ENCODE measurements around the gene LPAR3. TPM values are rescaled to one million over a fixed set of nuclear protein-coding genes. Genes with fewer than 3 reads are reported as not detected.
A peak's percentile ranks its signal among the peaks of the same experiment; 100 is the strongest.

LPAR3 gene
- total and polyA plus RNA-seq, 2 experiments from 2014 or later = 0.32 TPM; not detected in 1

GRCh38 chr1:84887261-84887934 lies 5.6 kb downstream of the LPAR3 start:
- Histone ChIP-seq H3K27me3 (replicated peaks; ENCODE audit: insufficient read depth) (no peaks in the 10 kb centered on the region), H3F3A (ENCODE audit: insufficient read depth) (peaks cover 16% of the 10 kb centered on the region; the same call in 1 of the 2 replicates), H3K79me2 (ENCODE audit: insufficient read depth) (no peaks in the 10 kb centered on the region), H3K27ac (no peak overlapping the region), H3K36me3 (ENCODE audit: low read depth) (no peaks in the 10 kb centered on the region), H3K4me3 (no peak overlapping the region), H3K9me2 (ENCODE audit: insufficient read depth) (no peaks in the 10 kb centered on the region), H4K20me1 (ENCODE audit: insufficient read depth) (no peaks in the 10 kb centered on the region), H3K4me1 (ENCODE audit: insufficient read depth) (peaks cover 30% of the 10 kb centered on the region), H3K9ac (no peak overlapping the region), H3K4me2 (ENCODE audit: unreplicated experiment) (no peak overlapping the region), H2AFZ (no peak overlapping the region), H3K9me3 (ENCODE audit: low read depth) (no peaks in the 10 kb centered on the region)
- TF ChIP-seq EZH2phosphoT487 (IDR thresholded peaks at IDR 0.05; ENCODE audit: insufficient read depth, low read depth) = no peak
- no peak for TF ChIP-seq EZH2 (IDR thresholded peaks at IDR 0.05; ENCODE audit: insufficient read depth, poor library complexity, severe bottlenecking)
- 88 to 92% methylated on average over 4 of the region's 4 CpGs for WGBS, 2 experiments (ENCODE audit: low coverage in 1 of 2, low lambda C conversion rate in 2 of 2, missing lambda C conversion rate in 2 of 2)
- in situ Hi-C loops (cut with MboI) = no loop called here
- peak; percentile 90 for DNase-seq

GRCh38 chr1:84885469-84885868 lies 7.5 kb downstream of the LPAR3 start:
- no peak overlapping the region for H2AFZ ChIP-seq
- H4K20me1 ChIP-seq (ENCODE audit: insufficient read depth) = no peaks in the 10 kb centered on the region
- no peak for TF ChIP-seq EZH2phosphoT487 (IDR thresholded peaks at IDR 0.05; ENCODE audit: insufficient read depth, low read depth)
- TF ChIP-seq EZH2 (IDR thresholded peaks at IDR 0.05; ENCODE audit: insufficient read depth, poor library complexity, severe bottlenecking) = no peak
- in situ Hi-C loops (cut with MboI) = no loop called here
- no peak overlapping the region for H3K9ac ChIP-seq
- H3K9me3 ChIP-seq (ENCODE audit: low read depth) = no peaks in the 10 kb centered on the region
- no peaks in the 10 kb centered on the region for H3K27me3 ChIP-seq (replicated peaks; ENCODE audit: insufficient read depth)
- H3F3A ChIP-seq (ENCODE audit: insufficient read depth) = peaks cover 16% of the 10 kb centered on the region; the same call in 1 of the 2 replicates
- no peak overlapping the region for H3K4me3 ChIP-seq
- H3K27ac ChIP-seq = no peak overlapping the region
- H3K36me3 ChIP-seq (ENCODE audit: low read depth) = no peaks in the 10 kb centered on the region
- DNase-seq = no peak
- no peaks in the 10 kb centered on the region for H3K79me2 ChIP-seq (ENCODE audit: insufficient read depth)
- no peaks in the 10 kb centered on the region for H3K9me2 ChIP-seq (ENCODE audit: insufficient read depth)
- no peak overlapping the region for H3K4me2 ChIP-seq (ENCODE audit: unreplicated experiment)
- WGBS, 2 experiments (ENCODE audit: low coverage in 1 of 2, low lambda C conversion rate in 2 of 2, missing lambda C conversion rate in 2 of 2) = 61 to 62% methylated on average over 2 of the region's 2 CpGs
- peaks cover 30% of the 10 kb centered on the region for H3K4me1 ChIP-seq (ENCODE audit: insufficient read depth)

- H3K27me3 ChIP-seq (replicated peaks; ENCODE audit: insufficient read depth) = no peaks in the 10 kb centered on the region
- peak; percentile 46 for DNase-seq
- TF ChIP-seq EZH2phosphoT487 (IDR thresholded peaks at IDR 0.05; ENCODE audit: insufficient read depth, low read depth) (no peak), EZH2 (IDR thresholded peaks at IDR 0.05; ENCODE audit: insufficient read depth, poor library complexity, severe bottlenecking) (no peak)
- no peaks in the 10 kb centered on the region for H3K79me2 ChIP-seq (ENCODE audit: insufficient read depth)
- H3K4me1 ChIP-seq (ENCODE audit: insufficient read depth) = peaks cover 30% of the 10 kb centered on the region
- H3K4me2 ChIP-seq (ENCODE audit: unreplicated experiment) = no peak overlapping the region
- peaks cover 16% of the 10 kb centered on the region; the same call in 1 of the 2 replicates for H3F3A ChIP-seq (ENCODE audit: insufficient read depth)
- 60 to 67% methylated on average over 6 to 7 of the region's 7 CpGs for WGBS, 2 experiments (ENCODE audit: low coverage in 1 of 2, low lambda C conversion rate in 2 of 2, missing lambda C conversion rate in 2 of 2)
- in situ Hi-C loops (cut with MboI) = no loop called here
- H3K9me2 ChIP-seq (ENCODE audit: insufficient read depth) = no peaks in the 10 kb centered on the region
- H2AFZ ChIP-seq = no peak overlapping the region
- no peaks in the 10 kb centered on the region for H4K20me1 ChIP-seq (ENCODE audit: insufficient read depth)
- no peaks in the 10 kb centered on the region for H3K36me3 ChIP-seq (ENCODE audit: low read depth)
- no peak overlapping the region for H3K9ac ChIP-seq
- no peaks in the 10 kb centered on the region for H3K9me3 ChIP-seq (ENCODE audit: low read depth)
- H3K4me3 ChIP-seq = no peak overlapping the region
- H3K27ac ChIP-seq = no peak overlapping the region
Measured at GRCh38 chr1:84884671-84885389, 8.2 kb downstream of the LPAR3 start.

- Histone ChIP-seq H3K4me3 (no peak overlapping the region), H3K79me2 (ENCODE audit: insufficient read depth) (no peaks in the 10 kb centered on the region), H3K4me2 (ENCODE audit: unreplicated experiment) (peak overlapping the region; percentile 13)
Measured at GRCh38 chr1:84883286-84883685, 9.7 kb downstream of the LPAR3 start.

More at GRCh38 chr1:84883286-84883685, 9.7 kb downstream of the LPAR3 start:
- no peaks in the 10 kb centered on the region for H3K27me3 ChIP-seq (replicated peaks; ENCODE audit: insufficient read depth)
- H3K9me2 ChIP-seq (ENCODE audit: insufficient read depth) = no peaks in the 10 kb centered on the region
- peaks cover 30% of the 10 kb centered on the region for H3K4me1 ChIP-seq (ENCODE audit: insufficient read depth)
- no peaks in the 10 kb centered on the region for H3K9me3 ChIP-seq (ENCODE audit: low read depth)
- no peaks in the 10 kb centered on the region for H4K20me1 ChIP-seq (ENCODE audit: insufficient read depth)
- no peaks in the 10 kb centered on the region for H3K36me3 ChIP-seq (ENCODE audit: low read depth)
- in situ Hi-C loops (cut with MboI) = no loop called here
- TF ChIP-seq EZH2 (IDR thresholded peaks at IDR 0.05; ENCODE audit: insufficient read depth, poor library complexity, severe bottlenecking) (no peak), EZH2phosphoT487 (IDR thresholded peaks at IDR 0.05; ENCODE audit: insufficient read depth, low read depth) (no peak)
- H3F3A ChIP-seq (ENCODE audit: insufficient read depth) = peaks cover 16% of the 10 kb centered on the region; the same call in 1 of the 2 replicates
- H2AFZ ChIP-seq = peak overlapping the region; percentile 26; the same call in 1 of the 2 replicates
- DNase-seq = peak; percentile 63
- no peak overlapping the region for H3K9ac ChIP-seq
- H3K27ac ChIP-seq = no peak overlapping the region
